C4-2B (cell line): ENCODE results near the gene MYBPH.
A peak's percentile ranks its signal among the peaks of the same experiment; 100 is the strongest.

ENCODE experiments used
- H3K27ac ChIP-seq: fragments of 450-650 bp; 2 replicates; pipeline ENCODE4 v1.5.1; 2017
- ZFX ChIP-seq: fragments of 450-650 bp; IDR thresholded peaks from 2 replicates; pipeline ENCODE4 v1.6.1; 2017
- TF ChIP-seq, protein P1 (sequence below): fragments of 450-650 bp; conservative IDR thresholded peaks from 2 replicates; pipeline ENCODE4 v1.5.1; 2017; ENCODE audit warnings: mild to moderate bottlenecking

The MYBPH gene

DNA sequence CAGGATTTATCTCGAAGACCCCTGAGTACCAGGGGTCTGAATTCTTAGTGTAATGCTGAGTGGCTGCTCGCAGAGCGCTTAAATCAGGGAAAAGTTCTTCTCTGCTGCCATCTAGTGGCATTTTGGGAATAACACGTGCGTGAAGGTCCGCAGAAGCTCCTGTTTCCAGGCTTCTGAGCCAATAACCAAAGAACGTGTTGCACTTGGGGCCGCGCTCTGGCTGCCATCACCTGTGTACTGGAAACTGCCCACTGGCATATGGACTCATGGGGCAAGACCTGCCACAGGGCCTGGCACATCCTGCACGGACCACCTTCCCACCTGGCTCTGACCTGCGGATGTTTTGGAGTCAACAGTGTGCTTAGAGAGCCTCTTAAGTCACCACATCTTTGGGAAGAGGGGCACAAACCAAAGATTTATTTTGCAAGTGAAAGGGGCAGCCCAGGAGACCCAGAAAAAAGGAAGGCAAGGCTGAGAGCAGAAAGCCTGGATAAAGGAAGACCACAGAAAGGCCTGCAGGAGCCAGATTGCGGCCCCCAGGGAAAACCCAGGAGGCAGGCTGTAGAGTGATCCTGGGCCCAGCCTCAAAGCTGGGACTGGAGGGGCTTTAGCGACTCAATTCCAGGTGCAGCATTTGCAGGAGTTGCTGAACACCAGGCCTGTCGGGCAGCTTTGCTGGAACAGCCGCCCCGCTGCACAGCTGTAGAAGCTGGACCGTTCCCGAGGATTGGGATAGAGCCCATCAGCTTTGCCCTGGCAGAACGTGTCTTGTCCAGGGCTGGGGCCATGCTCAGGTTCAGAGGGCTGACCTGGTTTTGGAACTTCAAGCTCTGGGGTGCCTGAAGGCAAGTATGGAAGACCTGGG lies 40.9 kb upstream of the MYBPH start:
- TF ChIP-seq, protein P1, sequence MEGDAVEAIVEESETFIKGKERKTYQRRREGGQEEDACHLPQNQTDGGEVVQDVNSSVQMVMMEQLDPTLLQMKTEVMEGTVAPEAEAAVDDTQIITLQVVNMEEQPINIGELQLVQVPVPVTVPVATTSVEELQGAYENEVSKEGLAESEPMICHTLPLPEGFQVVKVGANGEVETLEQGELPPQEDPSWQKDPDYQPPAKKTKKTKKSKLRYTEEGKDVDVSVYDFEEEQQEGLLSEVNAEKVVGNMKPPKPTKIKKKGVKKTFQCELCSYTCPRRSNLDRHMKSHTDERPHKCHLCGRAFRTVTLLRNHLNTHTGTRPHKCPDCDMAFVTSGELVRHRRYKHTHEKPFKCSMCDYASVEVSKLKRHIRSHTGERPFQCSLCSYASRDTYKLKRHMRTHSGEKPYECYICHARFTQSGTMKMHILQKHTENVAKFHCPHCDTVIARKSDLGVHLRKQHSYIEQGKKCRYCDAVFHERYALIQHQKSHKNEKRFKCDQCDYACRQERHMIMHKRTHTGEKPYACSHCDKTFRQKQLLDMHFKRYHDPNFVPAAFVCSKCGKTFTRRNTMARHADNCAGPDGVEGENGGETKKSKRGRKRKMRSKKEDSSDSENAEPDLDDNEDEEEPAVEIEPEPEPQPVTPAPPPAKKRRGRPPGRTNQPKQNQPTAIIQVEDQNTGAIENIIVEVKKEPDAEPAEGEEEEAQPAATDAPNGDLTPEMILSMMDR, result peak; percentile 86
- no peak for TF ChIP-seq ZFX
- no peak overlapping the region for H3K27ac ChIP-seq

DNA sequence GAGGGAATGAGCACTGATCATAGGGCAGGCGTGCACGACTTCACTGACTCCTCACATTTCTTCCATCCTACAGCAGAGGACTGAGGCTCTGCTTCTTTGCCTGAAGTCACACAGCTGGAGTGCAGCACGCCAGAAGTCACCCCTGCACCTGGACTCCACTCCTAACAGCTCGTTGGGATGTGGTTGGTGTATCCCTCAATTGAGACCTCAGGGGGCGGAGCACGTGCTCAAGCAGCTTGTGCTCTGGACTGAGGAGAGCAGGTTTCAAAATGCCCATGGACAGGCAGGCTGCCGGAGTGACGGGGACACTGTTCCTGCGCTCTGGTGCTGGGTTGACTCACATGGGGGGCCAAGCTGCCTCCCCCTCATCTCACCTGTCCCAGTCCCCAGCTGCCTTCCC lies 39.9 kb upstream of the MYBPH start:
- no peak for TF ChIP-seq ZFX
- TF ChIP-seq, protein P1, result no peak
- no peak overlapping the region for H3K27ac ChIP-seq

DNA sequence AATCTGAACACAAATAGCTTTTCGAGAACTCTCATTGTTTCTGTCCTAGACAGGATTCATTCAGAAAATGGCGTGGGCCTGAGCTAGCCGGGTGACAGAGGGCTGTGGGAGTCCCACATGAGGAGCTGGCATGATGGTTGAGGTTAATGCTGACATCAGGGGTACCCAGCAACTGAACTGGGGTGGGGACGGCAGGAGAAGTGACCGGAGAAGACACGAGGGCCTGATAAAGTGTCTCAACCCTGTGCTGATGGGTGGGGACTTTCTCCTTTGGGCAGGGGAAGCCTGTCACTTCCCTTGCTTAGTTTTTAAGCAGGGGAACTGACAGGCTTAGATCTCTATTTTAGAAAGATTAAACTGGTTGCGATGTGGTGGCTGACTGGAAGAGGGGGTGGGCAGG lies 39.2 kb upstream of the MYBPH start:
- no peak for TF ChIP-seq ZFX
- TF ChIP-seq, protein P1, result no peak
- no peak overlapping the region for H3K27ac ChIP-seq

DNA sequence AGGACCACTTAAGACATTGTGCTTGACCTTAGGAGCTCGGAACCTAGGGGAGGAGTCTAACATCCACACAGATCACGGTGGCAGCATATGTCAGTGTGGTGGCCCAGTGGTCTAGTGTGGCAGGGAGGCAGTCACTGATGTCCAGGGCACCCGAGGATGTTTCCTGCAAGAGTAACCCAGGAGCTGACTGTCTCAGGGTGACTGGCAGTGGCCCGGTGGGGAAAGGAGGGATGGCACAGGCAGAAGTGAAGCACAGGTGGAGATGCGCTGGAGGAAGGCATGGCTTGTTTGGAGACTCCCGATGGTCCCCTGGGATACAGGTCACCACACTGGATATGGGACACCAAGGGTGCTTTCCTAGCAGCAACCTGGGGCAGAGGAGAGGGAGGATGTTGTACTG lies 37.5 kb upstream of the MYBPH start:
- no peak for TF ChIP-seq ZFX
- TF ChIP-seq, protein P1, result no peak
- no peak overlapping the region for H3K27ac ChIP-seq

DNA sequence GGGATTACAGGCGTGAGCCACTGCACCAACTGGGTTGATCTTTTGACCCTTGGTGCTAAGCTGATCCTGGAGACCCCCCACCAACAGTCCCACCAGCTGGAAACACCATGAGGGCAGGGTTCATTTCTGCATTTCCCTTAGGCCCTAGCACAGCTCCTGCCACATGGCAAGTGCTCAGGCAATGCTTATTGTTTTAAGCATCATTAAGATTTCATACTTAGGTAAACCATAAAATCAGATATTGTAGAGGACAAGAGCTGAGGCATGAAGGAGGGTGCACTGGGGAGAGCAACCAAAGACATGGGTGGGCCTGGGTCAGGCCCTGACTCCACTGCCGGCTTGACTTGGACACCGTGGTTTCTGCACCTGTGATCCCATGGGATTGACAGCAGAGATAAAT lies 36.2 kb upstream of the MYBPH start:
- TF ChIP-seq, protein P1, result no peak
- TF ChIP-seq ZFX, result no peak
- no peak overlapping the region for H3K27ac ChIP-seq

DNA sequence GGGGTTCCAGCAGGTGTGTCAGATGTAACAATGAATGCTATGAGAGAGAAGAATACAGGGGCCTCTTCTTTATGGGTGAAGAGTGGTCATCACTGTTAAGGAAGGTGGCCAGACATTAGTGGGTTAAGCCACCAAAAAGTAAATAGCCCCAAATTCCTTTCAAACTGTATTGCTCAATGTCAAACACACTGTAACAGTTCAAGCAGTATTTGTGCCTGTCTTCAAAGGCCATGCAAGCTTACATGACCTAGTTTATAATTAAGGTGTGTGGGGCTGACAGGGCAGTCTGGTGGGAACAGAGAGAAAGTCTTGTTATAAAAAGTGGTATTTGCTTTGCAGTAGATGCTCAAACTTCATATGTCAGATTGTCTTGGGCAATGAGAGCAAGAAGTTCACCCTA lies 35.4 kb upstream of the MYBPH start:
- H3K27ac ChIP-seq, result no peak overlapping the region
- no peak for TF ChIP-seq ZFX
- TF ChIP-seq, protein P1, result no peak

DNA sequence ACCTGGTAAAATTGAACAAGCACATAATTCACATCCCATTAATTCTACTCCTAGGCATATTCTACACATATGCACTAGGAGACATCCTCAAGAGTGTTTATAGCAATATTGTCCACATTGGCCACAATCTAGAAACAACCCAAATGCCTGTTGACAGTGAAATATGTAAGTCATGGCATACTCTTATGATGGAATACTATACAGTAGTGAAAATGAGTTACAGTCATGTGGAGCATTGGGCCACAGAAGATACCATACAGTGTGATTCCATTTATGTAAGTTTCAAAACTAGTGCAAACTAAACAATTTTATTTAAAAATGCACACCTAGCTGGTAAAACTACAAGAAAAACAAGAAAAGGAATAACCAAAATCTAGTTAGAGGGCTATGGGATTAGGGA lies 34.7 kb upstream of the MYBPH start:
- H3K27ac ChIP-seq, result no peak overlapping the region
- no peak for TF ChIP-seq ZFX
- TF ChIP-seq, protein P1, result no peak
